ENCODE results near the gene KRT71.
A peak's percentile ranks its signal among the peaks of the same experiment; 100 is the strongest.

Gene KRT71

DNA sequence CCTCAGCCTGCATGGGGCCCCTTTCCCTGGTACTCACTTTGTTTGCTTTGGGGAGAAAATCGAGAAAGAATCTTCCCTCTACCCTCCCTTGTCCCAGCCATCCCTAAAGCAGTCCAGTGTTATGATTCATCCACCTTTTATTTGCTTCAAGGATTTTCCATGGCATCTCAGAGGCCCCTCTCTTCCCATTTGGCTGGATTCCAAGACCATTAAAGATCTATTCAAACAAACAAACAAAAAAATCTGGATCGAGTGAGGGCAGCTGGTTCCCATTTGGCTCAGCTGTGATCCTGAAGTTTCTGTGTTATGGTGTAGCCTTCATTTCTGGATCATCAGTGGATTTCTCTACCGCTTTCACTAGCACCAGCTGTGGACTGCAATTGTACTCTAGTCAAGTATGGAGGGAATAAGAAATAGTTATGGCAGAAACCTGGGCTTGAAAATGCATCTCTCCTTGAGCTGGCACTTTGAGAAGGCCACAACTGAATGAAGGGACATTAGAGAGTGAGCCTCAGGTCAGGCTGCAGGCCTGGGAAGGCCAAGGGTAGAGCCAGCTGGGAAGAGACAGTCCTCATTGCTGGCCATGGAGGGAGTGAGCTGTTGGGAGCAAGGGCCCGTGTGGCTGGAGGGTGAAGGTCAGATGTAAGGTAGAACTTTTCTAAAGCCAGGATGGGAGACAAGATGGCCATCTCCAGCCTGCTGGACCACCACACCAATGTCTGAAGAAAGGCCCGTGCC, 13.7 kb downstream of the KRT71 start:
- DNase-seq (ENCODE audit: low read depth in 3 of 3): no peak

DNA sequence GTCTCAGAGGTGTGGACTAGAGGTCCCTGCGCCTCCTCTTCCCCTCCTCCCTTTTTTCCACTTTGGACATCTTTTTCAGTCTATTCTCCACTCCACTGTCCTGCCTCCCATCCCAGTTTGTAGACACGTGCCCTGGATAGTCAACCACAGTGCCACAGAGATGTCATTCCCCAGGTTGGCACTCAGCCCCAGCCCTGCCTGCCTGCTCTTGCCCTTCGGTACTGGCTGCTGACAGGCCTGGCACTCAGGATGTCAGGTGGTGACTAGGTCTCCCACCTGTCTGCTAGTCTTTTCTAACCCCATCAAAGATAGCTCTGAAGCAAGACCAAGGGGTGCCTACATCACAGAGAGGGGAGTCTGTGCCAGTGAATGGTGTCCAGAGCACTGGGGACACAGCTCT, 15.8 kb downstream of the KRT71 start:
- no peak for DNase-seq (ENCODE audit: low read depth in 3 of 3)

DNA sequence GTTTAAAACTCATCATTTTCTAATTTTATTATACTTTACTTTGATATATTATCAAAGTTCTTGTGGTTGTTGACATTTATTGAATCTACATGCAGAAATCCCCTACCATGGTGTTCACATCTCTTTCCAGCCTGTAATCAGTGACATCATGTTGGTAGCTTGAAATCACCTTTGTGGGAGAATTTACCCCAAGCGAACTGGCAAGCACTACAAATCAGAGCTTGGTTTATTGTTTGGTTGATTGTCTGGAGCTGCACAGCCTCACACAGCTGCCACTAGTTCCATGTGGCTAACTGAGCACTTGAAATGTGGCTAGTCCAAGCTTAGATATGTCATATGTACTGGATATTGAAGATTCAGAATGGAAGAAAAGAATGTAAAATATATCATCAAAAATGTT, 17.4 kb downstream of the KRT71 start:
- DNase-seq (ENCODE audit: low read depth in 3 of 3): no peak

DNA sequence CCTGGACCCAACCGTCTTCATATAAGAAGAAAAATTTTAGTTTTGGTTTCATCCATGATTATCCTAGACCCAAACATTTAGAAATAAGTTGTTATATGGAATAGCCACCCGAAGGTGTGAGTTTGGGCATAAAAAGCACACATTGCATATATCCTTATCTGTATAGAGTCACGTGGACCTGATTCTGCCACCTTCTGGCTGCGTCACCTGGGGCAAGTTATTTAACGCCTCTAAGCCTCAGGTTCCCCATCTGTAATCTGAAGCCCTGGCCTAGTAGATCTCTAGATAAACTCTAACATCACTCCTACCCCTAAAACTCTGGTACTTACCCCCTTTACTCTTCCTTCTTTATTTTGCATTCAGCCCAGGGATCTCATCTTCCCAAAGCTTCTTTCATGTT, 18.5 kb downstream of the KRT71 start:
- DNase-seq (ENCODE audit: low read depth in 3 of 3): peak in 1 of 3 experiments; percentile 9

DNA sequence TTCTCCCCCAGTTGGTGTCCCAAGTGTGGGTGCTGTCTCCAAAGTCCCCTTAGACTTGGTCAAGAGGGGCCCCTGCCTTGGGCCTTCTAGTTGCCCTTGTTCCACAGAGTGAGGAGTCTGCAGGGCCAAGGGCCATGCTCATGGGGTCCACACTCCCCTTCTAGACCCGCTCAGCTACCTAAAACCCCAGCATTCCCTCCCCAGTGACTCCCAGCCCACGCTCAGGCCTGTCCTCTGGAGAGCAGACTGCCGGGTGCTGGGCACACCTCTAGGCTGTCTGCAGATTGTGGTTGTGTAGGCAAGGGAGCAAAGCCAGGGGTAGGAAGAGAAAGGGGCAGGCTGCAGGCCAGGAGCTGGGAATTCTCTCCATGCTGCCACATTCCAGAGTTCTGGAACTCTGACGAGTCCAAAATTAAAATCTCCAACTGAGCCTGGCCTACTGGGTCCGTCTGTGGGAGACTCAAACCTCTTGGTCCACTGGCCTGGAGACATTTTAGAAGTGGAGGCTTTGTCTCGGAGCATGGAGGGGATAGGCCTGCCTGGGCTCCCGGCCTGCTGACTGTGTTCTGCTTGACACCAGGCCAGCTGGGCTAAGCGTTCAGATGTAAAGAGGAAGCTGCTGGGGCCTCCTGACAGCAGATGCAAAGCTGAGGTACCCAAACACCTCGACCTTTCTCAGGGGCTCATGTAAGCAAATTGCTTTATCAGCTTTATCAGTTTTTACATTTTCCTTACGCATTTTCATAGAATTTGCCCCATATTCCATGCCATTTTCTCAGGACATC, 19.1 kb downstream of the KRT71 start:
- DNase-seq (ENCODE audit: low read depth in 3 of 3): no peak

DNA sequence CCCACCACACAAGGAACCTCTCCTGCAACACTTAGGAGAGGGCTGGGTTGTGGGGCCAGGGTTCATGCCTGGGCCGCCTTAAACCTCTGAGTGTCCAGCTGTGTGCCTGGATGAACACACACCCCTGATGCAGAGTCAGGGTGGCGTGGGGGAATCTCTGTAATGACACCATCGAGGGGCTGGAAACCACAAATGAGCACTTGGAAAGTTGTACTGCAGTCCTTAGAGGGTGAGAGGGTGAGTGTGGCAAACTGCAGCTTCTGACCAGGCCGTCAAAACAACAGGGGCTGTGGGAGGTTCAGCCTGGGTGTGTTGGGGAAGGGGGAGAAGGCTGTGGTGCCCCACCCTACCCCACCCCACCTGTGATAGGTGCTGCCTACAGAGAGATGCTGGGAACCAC, 20.3 kb downstream of the KRT71 start:
- DNase-seq (ENCODE audit: low read depth in 3 of 3): no peak

DNA sequence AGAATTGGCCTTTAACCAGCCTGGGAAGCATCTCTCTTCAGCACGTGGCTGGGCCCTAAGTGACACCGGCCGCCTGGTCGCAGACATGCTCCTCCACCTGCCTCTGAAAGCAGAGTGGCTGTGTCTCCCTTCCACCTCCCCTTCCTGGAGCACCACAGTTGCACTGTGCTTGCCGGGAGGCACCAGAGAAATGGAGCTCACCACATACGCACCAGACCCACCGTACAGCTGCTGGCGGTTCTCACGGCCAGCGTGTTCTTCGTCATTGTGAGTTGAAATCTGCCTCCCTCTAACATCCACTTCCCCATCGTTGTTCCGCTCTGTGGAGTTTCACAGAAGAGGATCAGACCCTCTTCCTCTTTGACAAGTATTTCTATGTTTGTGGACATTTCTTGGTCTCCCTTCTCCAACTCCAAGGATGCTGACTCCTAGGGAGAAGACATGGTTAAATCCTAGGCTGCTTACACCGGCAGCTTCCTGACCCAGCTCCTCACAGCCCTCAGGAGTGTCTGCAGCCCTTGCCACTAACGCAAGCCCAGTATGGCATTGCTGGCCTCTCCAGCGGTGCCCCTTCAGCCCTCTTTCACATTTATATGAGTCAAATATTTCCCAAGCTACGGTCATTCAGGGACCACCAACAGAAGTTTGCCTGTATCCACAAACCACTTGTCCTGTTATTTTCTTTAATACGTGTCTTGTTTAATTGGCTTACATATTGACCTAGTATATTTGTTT, 21.2 kb downstream of the KRT71 start:
- no peak for DNase-seq (ENCODE audit: low read depth in 3 of 3)

DNA sequence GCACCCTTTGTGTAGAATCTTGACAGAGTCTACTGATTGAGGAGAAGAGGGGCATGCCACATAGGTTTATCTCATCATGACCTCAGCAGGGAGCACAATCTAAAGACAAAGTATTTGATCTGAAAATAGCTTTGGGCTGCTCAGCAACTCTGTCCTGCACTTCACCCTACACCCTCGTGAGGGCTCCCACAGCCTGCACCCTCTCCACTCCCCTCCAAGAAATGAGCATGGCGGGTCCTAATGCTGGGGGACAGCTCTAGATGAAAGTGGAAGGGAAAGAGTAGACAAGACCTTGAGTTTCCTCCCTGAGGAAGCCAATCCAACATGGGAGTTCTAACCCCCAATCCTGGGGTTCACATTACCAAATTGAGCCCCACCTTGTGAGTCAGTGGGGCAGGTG, 22.0 kb downstream of the KRT71 start:
- no peak for DNase-seq (ENCODE audit: low read depth in 3 of 3)

DNA sequence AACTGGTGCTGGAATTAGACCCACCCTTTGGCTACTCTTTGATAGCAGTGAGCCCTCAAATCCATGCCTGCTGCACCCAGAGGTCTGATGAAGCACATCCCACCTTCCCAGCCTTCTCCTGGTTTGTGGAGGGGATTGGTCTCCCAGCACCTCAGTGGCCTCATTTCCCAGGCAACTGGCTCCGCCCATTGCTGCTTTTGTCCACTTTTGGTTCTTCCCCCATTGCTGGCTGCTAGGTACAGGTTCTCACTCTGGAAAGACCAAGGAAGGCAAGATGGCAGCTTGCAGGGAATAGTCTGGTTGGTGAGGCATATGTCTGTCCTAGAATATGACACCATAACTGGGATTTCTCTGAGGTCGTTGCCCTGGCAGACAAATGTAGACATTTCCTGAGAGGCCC, 22.6 kb downstream of the KRT71 start:
- no peak for DNase-seq (ENCODE audit: low read depth in 3 of 3)

DNA sequence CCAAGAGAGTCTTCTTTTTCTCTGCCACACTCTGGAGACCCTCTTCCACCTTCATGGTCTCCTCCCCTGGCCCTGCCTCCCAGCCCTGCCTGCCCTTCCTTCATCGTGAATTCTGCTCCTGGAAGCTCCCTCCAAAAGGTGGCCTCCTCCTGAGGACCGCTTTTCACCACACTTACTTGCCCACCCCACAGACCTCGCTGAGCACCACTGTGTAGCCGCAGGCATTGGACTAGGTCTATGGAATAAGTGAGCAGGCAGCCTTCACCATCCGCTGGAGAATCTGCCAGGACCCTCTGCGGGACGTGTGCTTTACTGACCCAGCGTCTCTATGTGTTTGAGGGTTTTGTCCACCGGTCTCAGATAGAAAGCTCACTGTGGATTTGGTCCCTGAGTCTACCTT, 23.1 kb downstream of the KRT71 start:
- no peak for DNase-seq (ENCODE audit: low read depth in 3 of 3)

DNA sequence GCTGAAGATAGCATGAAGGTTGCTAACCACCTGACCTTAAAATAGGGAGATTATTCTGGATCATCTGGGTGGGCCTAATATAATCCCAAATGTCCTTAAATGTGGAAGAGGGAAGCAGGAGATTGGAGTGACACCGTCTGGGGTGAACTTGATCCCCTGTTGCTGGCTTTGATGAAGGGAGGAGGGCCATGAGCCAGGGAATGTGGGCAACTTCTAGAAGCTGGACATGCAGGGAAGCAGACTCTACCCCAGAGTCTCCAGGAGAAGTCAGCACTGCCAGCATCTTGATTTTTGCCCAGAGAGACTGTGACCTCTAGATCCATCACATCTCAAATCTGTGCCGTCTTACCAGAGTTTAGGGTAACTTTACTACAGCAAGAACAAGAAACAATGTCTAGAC, 23.5 kb downstream of the KRT71 start:
- no peak for DNase-seq (ENCODE audit: low read depth in 3 of 3)

DNA sequence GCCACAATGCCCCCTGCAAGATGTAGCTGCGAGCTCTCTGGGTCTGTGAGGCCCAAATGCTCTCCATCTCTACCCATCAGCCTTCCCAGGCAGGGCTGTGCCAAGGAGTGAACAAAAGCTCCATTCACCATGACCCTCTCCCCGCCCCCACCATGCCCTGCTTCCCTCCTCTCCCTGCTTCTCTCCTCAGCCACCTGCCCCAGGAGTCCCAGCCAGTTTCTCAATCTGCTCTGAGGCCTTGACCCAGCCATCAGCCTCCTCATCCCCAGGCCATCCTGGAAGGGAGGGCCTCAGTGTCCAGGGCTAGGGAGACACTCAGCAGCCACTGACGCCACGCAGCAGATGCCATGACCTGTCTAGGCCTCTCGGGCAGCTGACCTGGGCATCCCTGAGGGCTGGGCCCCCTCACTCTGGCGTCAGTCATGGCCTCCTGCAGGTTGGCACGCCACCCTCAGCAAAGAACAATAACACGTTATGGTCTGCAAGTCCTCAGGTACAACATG, 24.3 kb downstream of the KRT71 start:
- DNase-seq (ENCODE audit: low read depth in 3 of 3): no peak

DNA sequence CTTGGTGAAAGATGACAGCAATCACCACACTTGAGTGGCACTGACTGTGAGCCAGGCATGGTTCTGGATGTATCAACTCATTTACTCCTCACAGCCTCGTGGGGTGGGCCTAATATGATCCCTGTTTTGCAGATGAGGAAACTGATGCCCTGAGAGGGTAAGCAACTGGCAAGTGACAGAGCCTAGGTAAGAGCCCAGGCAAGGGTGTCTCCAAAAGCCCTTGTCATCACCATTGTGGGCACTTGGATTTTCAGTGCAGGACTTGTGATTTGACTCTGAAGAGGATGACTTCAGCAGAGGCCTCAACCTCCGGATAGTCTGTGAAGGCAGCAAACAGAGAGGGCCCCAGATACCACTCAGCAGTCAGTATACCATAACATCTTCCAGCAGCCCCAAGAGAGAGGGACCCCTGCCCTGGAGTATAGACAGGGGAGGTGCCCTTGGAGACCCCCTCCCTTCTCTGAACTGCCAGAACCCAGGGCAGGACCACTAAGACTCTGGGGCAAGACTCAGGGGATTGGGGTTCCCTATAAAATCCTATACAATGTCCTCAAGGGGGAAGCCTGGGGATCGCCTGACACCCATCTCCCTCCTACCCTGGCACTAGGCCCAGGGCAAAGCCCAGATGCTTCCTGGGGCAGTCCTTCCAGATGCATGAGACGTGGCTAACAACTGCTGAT, 25.7 kb downstream of the KRT71 start:
- no peak for DNase-seq (ENCODE audit: low read depth in 3 of 3)

DNA sequence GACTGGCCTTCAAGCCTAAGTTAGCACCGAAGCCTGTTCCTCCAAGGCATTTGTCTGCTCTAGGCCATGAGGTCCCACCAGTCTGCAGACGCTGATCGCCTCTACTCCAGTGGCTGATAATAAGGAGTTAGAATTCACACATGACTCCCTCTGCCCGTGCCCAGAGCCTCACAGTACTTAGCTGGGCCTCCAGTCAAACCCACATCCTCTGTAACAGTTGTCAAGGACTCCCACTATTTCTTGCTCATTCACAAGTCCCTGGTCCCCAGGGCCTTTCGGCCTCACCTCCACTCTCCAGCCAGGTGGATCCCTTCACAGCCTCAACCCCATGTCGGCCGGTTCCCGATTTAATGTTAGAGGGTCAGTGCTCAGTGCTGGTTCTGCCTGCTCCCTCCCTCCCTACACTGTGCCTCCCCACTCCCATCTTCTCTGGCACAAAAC, 26.4 kb downstream of the KRT71 start:
- no peak for DNase-seq (ENCODE audit: low read depth in 3 of 3)

DNA sequence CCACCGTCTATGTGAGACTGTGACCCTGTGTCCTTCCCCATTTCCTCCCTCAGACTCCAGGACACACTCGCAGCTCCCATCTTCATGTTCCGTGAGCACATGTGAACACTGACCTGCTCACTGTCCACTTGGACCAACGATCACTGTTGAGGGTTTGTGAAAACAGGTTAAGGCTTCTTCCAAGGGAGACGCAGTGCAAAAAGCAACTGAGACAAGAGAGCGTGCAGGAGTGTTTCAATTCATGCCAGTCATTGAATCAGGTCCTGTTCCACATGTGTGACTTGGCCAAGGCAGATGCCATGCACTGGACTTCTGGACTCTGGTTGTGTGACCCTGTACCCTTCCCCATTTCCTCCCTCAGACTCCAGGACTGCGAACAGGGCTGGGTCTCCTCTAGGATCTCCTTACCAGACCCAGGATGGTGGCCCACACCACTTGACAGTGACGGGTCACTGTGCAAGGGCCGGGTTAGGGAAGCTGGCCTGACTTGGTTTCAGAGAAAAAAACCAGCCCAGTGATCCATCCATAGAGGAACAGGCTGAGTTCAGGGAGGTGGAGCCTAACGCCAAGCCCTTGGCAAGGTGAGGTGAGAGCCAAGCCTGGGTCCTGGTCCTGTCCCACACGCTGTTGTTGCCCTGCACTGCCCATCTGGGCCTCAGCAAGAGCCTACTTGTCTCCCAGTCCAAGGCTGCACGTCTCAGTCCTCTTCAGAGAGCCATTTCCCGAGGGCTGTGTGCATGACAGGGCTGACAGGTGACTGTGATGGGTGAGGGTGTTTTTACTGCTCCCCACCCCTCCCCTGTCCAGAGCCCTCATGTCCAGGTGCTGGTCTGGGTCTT, 27.1 kb downstream of the KRT71 start:
- no peak for DNase-seq (ENCODE audit: low read depth in 3 of 3)

DNA sequence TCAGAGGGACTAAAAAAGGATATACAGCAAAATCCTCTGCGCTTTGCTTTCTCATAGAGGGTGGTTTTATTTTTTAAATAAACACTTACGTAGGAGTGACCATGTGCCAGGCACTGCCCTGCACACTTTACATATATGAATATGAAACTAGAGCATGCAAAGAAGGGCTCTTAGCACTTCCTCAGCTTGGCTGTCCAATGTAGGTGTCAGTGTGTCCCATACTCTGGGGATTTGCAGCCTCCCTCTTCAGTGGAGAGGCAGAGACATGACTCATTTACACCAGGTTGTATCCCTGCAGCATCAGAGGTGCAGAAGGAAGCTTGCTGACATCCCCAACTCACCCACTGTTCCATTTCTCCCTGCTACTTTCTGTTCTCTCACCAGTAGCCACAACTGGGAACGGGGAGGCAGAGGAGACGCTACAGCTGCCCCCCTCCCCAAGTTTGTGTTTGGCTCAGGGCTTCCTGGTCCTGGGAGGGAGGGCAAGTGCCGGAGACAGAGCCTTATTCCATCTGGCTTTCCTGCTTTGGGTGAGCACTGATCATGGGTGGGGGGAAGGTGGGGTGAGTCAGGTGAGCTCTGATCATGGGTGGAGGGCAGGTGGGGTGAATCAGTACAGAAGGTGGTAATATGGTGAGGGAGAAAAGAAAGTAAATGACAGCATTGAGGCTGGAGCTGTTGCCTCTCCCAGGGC, 27.9 kb downstream of the KRT71 start:
- no peak for DNase-seq (ENCODE audit: low read depth in 3 of 3)

DNA sequence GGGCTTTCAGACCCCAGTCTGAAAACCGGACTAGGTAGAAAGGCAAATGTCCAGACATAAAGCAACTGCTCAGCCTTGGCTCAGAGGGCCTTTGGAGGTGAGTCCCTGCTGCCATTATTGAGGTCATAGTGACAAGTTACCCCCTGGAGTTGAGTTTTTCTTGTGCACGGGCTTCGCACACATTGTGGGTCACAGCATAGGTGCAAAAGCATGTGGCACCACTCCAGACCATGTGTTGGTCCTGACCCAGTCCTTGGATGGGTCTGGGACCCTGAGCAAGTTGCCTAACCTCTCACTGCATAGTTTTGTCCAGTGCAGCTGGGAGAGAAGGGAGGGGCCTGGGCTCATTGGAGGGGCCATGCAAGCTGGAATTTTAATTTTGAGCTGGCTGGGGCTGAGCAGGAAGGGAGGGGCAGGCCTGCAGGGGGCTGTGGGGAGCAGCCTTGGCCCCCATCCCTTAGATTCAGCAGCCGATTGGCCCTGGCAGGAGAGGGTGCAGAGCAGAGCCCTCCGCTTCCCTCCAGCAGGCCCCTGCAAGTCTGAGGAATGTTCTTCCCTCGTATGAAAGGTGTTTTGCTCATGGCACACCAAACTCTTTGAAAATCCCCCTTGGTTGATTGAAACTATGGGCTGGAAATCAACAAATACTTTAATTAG, 28.6 kb downstream of the KRT71 start:
- no peak for DNase-seq (ENCODE audit: low read depth in 3 of 3)

DNA sequence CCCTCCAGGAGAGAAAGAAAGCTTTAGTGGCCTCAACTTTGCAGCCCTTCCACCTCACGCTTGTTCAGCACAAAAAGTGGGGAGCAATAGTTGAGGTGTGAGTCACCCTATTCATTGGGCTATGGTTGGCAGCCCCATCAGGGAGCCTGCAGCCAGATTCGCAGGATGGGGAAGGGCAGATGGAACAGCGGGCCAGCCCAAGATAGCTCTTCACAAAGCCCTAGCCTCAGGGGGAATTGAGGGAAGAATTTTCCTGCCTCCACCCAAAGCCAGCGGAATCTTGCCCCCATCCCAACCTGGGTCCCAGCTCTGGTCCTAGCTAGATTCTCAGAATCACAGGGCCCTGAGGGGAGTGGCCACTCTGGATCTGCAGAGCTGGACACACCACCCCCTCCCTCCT, 29.1 kb downstream of the KRT71 start:
- no peak for DNase-seq (ENCODE audit: low read depth in 3 of 3)

DNA sequence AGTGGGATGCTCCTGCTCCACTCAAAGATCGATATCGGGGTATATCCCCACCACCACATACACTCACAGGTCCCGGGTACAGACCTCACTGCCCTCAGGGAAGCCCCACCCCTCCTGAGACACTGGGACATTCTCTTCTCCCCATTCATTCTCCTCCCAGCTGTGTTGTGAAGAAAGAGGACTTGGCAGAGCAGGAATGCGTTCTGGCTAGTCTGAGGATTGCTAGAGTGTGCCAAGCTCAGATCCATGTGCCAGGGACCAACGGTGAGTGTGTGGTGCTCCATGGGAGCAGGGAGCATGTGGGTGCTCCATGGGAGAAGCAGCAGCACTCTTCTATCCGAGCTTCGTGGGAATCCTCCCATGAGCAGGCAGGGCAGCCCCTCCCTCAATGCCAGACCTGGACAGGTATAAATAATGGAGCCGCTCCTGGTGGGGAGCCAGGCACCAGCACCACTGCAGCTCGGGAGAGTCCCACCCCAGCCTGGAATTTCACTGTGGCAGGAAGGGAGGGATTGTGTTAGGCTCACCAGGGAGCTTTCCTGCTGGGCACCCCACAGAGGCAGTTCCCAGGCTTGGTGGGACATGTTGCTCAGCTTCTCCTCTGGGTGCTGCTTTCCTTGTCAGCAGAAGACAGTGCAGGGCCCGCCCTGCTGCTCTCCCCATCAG, 30.5 kb downstream of the KRT71 start:
- DNase-seq (ENCODE audit: low read depth in 3 of 3): no peak

All from stimulated activated CD4-positive, alpha-beta T cell treated with anti-CD3 and anti-CD28 coated beads, TNF-alpha, amount 100 ng/mL, for 24 hours (primary cell).